ENCODE data around the gene PJA1. TPM values are rescaled to one million over a fixed set of nuclear protein-coding genes. Genes with fewer than 3 reads are reported as not detected.

PJA1 gene
- total and polyA plus RNA-seq, 8 donors, result 20.7 to 111 (median 92.0) TPM

GRCh38 chrX:69177511-69178162 is 12.4 kb upstream of the PJA1 start:
- intact Hi-C loops (cut with DNase I), result no loop called here

GRCh38 chrX:69176053-69176452 is 10.8 kb upstream of the PJA1 start:
- intact Hi-C loops (cut with DNase I), result no loop called here
- Histone ChIP-seq H3K9me3 (no peaks in the 10 kb centered on the region), H3K36me3 (no peaks in the 10 kb centered on the region), H3K4me1 (no peaks in the 10 kb centered on the region), H3K27me3 (no peaks in the 10 kb centered on the region), H3K4me3 (no peak overlapping the region), H3K27ac (no peak overlapping the region)
- no peak for TF ChIP-seq CTCF (IDR thresholded peaks at IDR 0.05)
- DNase-seq (no peak), ATAC-seq (no peak)

More at GRCh38 chrX:69177511-69178162, 12.4 kb upstream of the PJA1 start:
- H3K27me3 ChIP-seq, result no peaks in the 10 kb centered on the region
- DNase-seq, result no peak
- no peak for TF ChIP-seq CTCF (IDR thresholded peaks at IDR 0.05)
- no peaks in the 10 kb centered on the region for H3K4me1 ChIP-seq
- no peak overlapping the region for H3K27ac ChIP-seq
- H3K9me3 ChIP-seq, result no peaks in the 10 kb centered on the region
- ATAC-seq, result no peak
- H3K36me3 ChIP-seq, result no peaks in the 10 kb centered on the region
- no peak overlapping the region for H3K4me3 ChIP-seq

- intact Hi-C loops (cut with DNase I), result no loop called here
- Histone ChIP-seq H3K4me3 (no peak overlapping the region), H3K36me3 (no peaks in the 10 kb centered on the region), H3K4me1 (no peaks in the 10 kb centered on the region), H3K27me3 (no peaks in the 10 kb centered on the region), H3K9me3 (no peaks in the 10 kb centered on the region), H3K27ac (no peak overlapping the region)
- TF ChIP-seq CTCF (IDR thresholded peaks at IDR 0.05), result no peak
- no peak for DNase-seq
- ATAC-seq, result no peak
Measured at GRCh38 chrX:69173906-69174305, 8.7 kb upstream of the PJA1 start.

GRCh38 chrX:69172937-69173336 is 7.7 kb upstream of the PJA1 start:
- Histone ChIP-seq H3K27ac (no peak overlapping the region), H3K36me3 (no peaks in the 10 kb centered on the region), H3K4me1 (no peaks in the 10 kb centered on the region), H3K9me3 (no peaks in the 10 kb centered on the region), H3K27me3 (no peaks in the 10 kb centered on the region), H3K4me3 (no peak overlapping the region)
- intact Hi-C loops (cut with DNase I), result no loop called here
- no peak for ATAC-seq
- DNase-seq, result no peak
- TF ChIP-seq CTCF (IDR thresholded peaks at IDR 0.05), result no peak

GRCh38 chrX:69170319-69170718 is 5.1 kb upstream of the PJA1 start:
- intact Hi-C loops (cut with DNase I), result no loop called here
- H3K36me3 ChIP-seq, result no peaks in the 10 kb centered on the region
- no peaks in the 10 kb centered on the region for H3K9me3 ChIP-seq
- ATAC-seq (no peak), DNase-seq (no peak)
- TF ChIP-seq CTCF (IDR thresholded peaks at IDR 0.05), result no peak
- no peaks in the 10 kb centered on the region for H3K27me3 ChIP-seq
- H3K4me3 ChIP-seq, result no peak overlapping the region
- no peak overlapping the region for H3K27ac ChIP-seq
- H3K4me1 ChIP-seq, result no peaks in the 10 kb centered on the region

All from left lung (tissue), 10 donors.